ENCODE data around the gene TFPT.

TFPT gene

GRCh38 chr19:54094426-54095000 lies 20.9 kb downstream of the TFPT start:
- peaks cover 29% of the 10 kb centered on the region for H3K27me3 ChIP-seq (ENCODE audit: control insufficient read depth, insufficient read depth, low read length)
- no peak overlapping the region for H3K9ac ChIP-seq (ENCODE audit: low read length)
- no peak overlapping the region for H3K27ac ChIP-seq (ENCODE audit: low read length)
- no peaks in the 10 kb centered on the region for H3K36me3 ChIP-seq (ENCODE audit: control insufficient read depth, low read depth, low read length)
- no peaks in the 10 kb centered on the region for H3K9me3 ChIP-seq (ENCODE audit: control insufficient read depth, low read depth, low read length)
- peaks cover 8% of the 10 kb centered on the region for H3K4me1 ChIP-seq (ENCODE audit: control insufficient read depth, low read depth, low read length)
- no peak overlapping the region for H3K4me3 ChIP-seq (ENCODE audit: low read length)

GRCh38 chr19:54084410-54084809 lies 31.0 kb downstream of the TFPT start:
- no peak overlapping the region for H3K4me3 ChIP-seq (ENCODE audit: low read length)
- H3K4me1 ChIP-seq (ENCODE audit: control insufficient read depth, low read depth, low read length): no peaks in the 10 kb centered on the region
- H3K9me3 ChIP-seq (ENCODE audit: control insufficient read depth, low read depth, low read length): no peaks in the 10 kb centered on the region
- no peaks in the 10 kb centered on the region for H3K36me3 ChIP-seq (ENCODE audit: control insufficient read depth, low read depth, low read length)
- H3K27me3 ChIP-seq (ENCODE audit: control insufficient read depth, insufficient read depth, low read length): no peaks in the 10 kb centered on the region
- no peak overlapping the region for H3K9ac ChIP-seq (ENCODE audit: low read length)
- no peak overlapping the region for H3K27ac ChIP-seq (ENCODE audit: low read length)

- Histone ChIP-seq H3K4me3 (ENCODE audit: low read length) (no peak within 1 kb of the TSS), H3K27ac (ENCODE audit: low read length) (no peak within 1 kb of the TSS), H3K36me3 (ENCODE audit: control insufficient read depth, low read depth, low read length) (no peaks in the 10 kb centered on the region), H3K9me3 (ENCODE audit: control insufficient read depth, low read depth, low read length) (no peaks in the 10 kb centered on the region), H3K9ac (ENCODE audit: low read length) (no peak within 1 kb of the TSS), H3K27me3 (ENCODE audit: control insufficient read depth, insufficient read depth, low read length) (no peaks in the 10 kb centered on the region), H3K4me1 (ENCODE audit: control insufficient read depth, low read depth, low read length) (no peaks in the 10 kb centered on the region)
Measured at GRCh38 chr19:54081032-54081431, 34.4 kb downstream of the TFPT start, which contains the start of gene TARM1. TSS of gene TARM1 (minus strand) at chr19:54081365. CDS start at chr19:54081340, 25 bp downstream.

GRCh38 chr19:54077334-54077733 lies 38.1 kb downstream of the TFPT start:
- Histone ChIP-seq H3K9ac (ENCODE audit: low read length) (no peak overlapping the region), H3K36me3 (ENCODE audit: control insufficient read depth, low read depth, low read length) (no peaks in the 10 kb centered on the region), H3K27ac (ENCODE audit: low read length) (no peak overlapping the region), H3K4me3 (ENCODE audit: low read length) (no peak overlapping the region), H3K9me3 (ENCODE audit: control insufficient read depth, low read depth, low read length) (no peaks in the 10 kb centered on the region), H3K27me3 (ENCODE audit: control insufficient read depth, insufficient read depth, low read length) (no peaks in the 10 kb centered on the region), H3K4me1 (ENCODE audit: control insufficient read depth, low read depth, low read length) (no peaks in the 10 kb centered on the region)

- Histone ChIP-seq H3K9ac (ENCODE audit: low read length) (no peak overlapping the region), H3K27me3 (ENCODE audit: control insufficient read depth, insufficient read depth, low read length) (no peaks in the 10 kb centered on the region), H3K4me3 (ENCODE audit: low read length) (no peak overlapping the region), H3K36me3 (ENCODE audit: control insufficient read depth, low read depth, low read length) (no peaks in the 10 kb centered on the region), H3K9me3 (ENCODE audit: control insufficient read depth, low read depth, low read length) (no peaks in the 10 kb centered on the region), H3K4me1 (ENCODE audit: control insufficient read depth, low read depth, low read length) (no peaks in the 10 kb centered on the region), H3K27ac (ENCODE audit: low read length) (no peak overlapping the region)
Measured at GRCh38 chr19:54074851-54075250, 40.6 kb downstream of the TFPT start.

GRCh38 chr19:54073829-54074228 lies 41.6 kb downstream of the TFPT start:
- Histone ChIP-seq H3K9me3 (ENCODE audit: control insufficient read depth, low read depth, low read length) (no peaks in the 10 kb centered on the region), H3K27me3 (ENCODE audit: control insufficient read depth, insufficient read depth, low read length) (no peaks in the 10 kb centered on the region), H3K9ac (ENCODE audit: low read length) (no peak overlapping the region), H3K27ac (ENCODE audit: low read length) (no peak overlapping the region), H3K4me3 (ENCODE audit: low read length) (no peak overlapping the region), H3K36me3 (ENCODE audit: control insufficient read depth, low read depth, low read length) (no peaks in the 10 kb centered on the region), H3K4me1 (ENCODE audit: control insufficient read depth, low read depth, low read length) (no peaks in the 10 kb centered on the region)

GRCh38 chr19:54069470-54069869 lies 46.0 kb downstream of the TFPT start:
- Histone ChIP-seq H3K4me1 (ENCODE audit: control insufficient read depth, low read depth, low read length) (no peaks in the 10 kb centered on the region), H3K36me3 (ENCODE audit: control insufficient read depth, low read depth, low read length) (no peaks in the 10 kb centered on the region), H3K4me3 (ENCODE audit: low read length) (no peak overlapping the region), H3K27ac (ENCODE audit: low read length) (no peak overlapping the region), H3K9me3 (ENCODE audit: control insufficient read depth, low read depth, low read length) (no peaks in the 10 kb centered on the region), H3K9ac (ENCODE audit: low read length) (no peak overlapping the region), H3K27me3 (ENCODE audit: control insufficient read depth, insufficient read depth, low read length) (no peaks in the 10 kb centered on the region)

- Histone ChIP-seq H3K4me1 (ENCODE audit: control insufficient read depth, low read depth, low read length) (no peaks in the 10 kb centered on the region), H3K9ac (ENCODE audit: low read length) (no peak within 1 kb of the TSS), H3K27me3 (ENCODE audit: control insufficient read depth, insufficient read depth, low read length) (no peaks in the 10 kb centered on the region), H3K36me3 (ENCODE audit: control insufficient read depth, low read depth, low read length) (no peaks in the 10 kb centered on the region), H3K27ac (ENCODE audit: low read length) (no peak within 1 kb of the TSS), H3K9me3 (ENCODE audit: control insufficient read depth, low read depth, low read length) (no peaks in the 10 kb centered on the region), H3K4me3 (ENCODE audit: low read length) (no peak within 1 kb of the TSS)
Measured at GRCh38 chr19:54063350-54064116, 51.9 kb downstream of the TFPT start, which contains the start of gene VSTM1. TSS of gene VSTM1 (minus strand) at chr19:54063897. CDS start at chr19:54063777, 120 bp downstream.

GRCh38 chr19:54062643-54063042 lies 52.8 kb downstream of the TFPT start:
- H3K9me3 ChIP-seq (ENCODE audit: control insufficient read depth, low read depth, low read length): no peaks in the 10 kb centered on the region
- H3K27me3 ChIP-seq (ENCODE audit: control insufficient read depth, insufficient read depth, low read length): no peaks in the 10 kb centered on the region
- no peak overlapping the region for H3K9ac ChIP-seq (ENCODE audit: low read length)
- no peaks in the 10 kb centered on the region for H3K4me1 ChIP-seq (ENCODE audit: control insufficient read depth, low read depth, low read length)
- H3K4me3 ChIP-seq (ENCODE audit: low read length): no peak overlapping the region
- H3K27ac ChIP-seq (ENCODE audit: low read length): no peak overlapping the region
- H3K36me3 ChIP-seq (ENCODE audit: control insufficient read depth, low read depth, low read length): no peaks in the 10 kb centered on the region

Measured in iPS-18a (cell line).